UCSD-AML1 (cell line): Measurements from ENCODE around the gene PLEKHA1.

Source experiments
- DNase-seq: peaks from one replicate; lab custom pipeline; 2025; ENCODE audit not compliant: unreplicated experiment; lab: John Stamatoyannopoulos, UW

PLEKHA1 gene

GRCh38 chr10:122420624-122421007 lies 46.1 kb downstream of the PLEKHA1 start:
- no peak for DNase-seq

DNA sequence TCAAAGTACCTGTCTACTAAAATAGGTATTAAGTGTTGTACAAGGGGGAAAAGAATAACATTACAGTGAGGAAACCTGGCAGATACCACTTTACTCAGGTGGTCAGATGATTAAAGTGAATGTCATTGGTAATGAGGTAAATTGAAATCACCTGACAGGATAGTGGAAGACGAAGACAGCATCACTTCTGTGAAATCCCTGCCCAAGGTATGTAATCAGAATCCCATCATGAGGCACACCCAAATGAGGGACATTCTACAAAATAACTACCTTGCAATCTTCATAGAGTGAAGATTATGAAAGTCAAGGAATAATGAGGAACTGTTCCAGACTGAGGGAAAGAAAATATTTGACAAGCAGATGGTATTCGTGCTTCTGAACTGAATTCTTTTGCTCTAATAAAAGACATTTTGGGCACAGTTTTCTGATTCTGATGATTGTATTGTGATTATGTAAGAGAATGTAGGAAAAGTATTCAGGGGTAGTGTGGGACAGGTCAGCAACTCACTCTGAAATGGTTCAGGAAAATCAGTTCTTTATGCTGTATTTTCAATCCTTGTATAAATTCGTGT lies 46.6 kb downstream of the PLEKHA1 start:
- DNase-seq, result no peak

GRCh38 chr10:122421742-122422141 lies 47.2 kb downstream of the PLEKHA1 start:
- no peak for DNase-seq

GRCh38 chr10:122422266-122422989 lies 47.9 kb downstream of the PLEKHA1 start:
- DNase-seq, result no peak

DNA sequence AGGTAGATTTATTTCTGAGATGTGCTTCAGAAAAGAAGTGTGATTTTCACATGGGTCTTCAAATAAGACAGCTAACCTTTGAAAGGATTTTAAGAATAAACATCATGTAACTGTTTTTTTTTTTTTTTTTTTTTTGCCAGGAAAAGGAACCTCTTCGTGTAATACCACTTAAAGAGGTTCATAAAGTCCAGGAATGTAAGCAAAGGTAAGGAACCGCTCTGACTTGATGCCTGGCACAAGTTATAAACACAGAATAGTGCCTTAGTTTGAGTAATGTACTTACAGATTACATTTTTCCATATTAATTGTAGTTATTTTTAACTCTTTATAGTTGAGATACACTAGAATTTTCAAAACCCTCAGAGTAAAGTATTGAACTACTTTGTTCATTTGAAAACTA lies 49.6 kb downstream of the PLEKHA1 start:
- no peak for DNase-seq

DNA sequence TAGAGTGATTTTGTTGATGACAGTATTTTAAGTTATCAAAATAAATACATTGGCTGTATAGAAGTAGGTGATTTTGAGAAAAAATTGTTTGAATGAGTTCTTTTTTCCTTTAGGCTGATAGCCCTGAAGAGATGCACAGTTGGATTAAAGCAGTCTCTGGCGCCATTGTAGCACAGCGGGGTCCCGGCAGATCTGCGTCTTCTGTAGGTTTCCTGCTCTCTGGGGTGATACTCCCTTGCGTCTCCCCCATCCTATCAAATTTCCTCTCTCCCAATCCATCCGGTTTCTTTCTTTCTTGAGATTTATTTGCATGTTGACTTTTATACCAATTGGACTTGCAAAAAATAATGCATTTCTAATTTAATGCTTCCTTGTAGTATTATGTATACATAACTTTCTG lies 52.3 kb downstream of the PLEKHA1 start:
- DNase-seq, result no peak

- DNase-seq, result no peak
Observed at GRCh38 chr10:122427280-122427679, 52.8 kb downstream of the PLEKHA1 start.

DNA sequence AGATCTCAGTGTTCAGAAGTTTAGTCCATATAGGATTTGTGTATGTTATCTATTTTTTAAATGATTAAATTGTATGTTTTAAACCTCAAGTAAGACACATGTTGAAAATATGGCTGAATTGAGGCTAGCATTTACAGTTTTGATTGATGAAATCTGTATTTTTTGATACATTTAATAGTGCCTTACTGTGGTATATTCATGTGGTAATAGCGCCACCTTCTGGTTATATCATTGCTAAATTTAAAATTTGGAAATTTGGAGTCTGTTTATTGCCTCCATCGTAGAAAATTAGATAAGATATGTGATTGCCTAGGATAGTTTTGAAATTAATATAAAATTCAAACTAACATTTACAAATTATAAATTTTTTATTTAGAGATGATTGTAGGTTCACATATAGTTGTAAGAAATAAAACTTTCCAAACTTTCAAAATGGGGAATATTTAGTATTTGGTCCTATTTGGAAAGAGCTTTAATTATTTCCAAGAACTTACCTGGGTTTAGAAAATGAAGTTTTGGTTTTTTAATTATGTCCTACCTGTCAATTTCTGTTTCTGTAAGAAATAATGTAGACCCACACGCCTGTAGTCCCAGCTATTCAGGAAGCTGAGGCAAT lies 60.8 kb downstream of the PLEKHA1 start:
- DNase-seq, result no peak

DNA sequence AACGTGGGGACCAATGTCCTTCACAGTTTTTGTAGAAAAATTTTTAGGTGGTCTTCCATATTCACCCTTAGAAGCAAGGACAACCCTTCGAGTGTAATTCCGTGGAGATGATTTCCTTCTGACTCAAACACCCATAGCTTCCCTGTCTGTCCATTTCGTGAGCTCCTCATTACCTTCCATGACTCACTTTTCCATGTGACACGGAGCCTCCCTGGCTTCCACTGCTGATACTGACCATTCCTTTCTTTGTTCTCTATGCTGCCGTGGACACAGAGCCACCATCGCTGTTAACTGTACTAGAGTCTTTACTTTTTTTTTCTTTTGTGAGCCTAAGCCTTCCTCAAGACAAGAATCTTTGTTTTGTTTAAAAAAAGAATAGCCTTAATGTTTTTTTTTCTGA lies 67.5 kb downstream of the PLEKHA1 start:
- no peak for DNase-seq

DNA sequence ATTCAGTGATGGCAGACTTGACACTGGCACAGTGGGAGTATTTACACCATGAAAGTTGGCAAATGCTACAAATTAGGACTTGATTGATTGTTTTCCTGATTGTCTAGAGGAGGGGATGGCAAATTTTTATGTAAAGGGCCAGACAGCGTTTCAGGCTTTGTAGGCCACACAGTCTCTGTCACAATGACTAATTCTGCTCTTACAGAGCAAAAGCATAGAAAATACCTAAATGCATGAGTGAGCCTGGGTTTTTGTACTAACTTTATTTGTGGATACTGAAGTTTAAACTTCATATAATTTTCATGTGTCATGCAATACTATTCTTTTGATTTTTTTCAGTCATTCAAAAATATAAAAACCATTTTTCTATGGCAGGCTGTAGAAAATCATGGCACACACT lies 71.0 kb downstream of the PLEKHA1 start:
- no peak for DNase-seq

DNA sequence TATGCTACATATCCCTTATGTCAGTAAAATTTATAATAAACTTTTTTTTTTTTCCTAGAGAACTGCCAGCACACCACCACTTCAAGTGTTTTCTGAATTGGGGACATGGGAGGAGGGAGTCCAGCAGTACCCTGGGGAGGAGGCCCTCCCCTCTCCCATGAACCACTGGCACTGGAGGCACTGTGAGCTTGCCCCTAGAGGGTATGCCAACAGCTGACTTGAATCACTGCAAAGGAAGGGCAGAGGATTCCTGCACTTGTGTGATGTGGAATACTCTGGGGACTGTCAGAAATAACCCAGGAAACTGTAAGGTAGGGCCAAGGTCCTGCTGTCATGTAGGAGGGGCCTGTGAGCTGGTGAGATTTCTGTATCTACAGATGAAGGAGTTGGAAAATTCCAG lies 71.4 kb downstream of the PLEKHA1 start:
- no peak for DNase-seq

- DNase-seq, result no peak
Observed at GRCh38 chr10:122446668-122447423, 72.3 kb downstream of the PLEKHA1 start.

- no peak for DNase-seq
Observed at GRCh38 chr10:122448600-122448999, 74.1 kb downstream of the PLEKHA1 start.

DNA sequence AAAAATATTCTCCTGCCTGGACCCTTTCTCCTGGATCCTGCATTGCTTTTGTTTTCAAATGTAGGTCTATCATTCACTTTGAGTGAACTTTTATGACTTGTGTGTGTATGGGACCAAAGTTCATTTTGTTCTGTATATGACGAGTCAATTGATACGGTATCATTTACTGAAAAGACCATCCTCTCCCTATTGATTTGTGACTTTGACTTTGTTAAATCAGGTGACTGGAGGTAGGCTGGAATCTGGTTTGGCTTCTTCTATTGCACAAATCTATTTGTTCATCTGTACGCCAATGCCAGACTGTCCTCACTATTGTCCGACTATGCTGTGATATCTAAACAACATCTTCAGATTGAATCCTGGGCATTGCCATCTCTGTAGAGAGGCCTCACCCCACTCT lies 74.6 kb downstream of the PLEKHA1 start:
- no peak for DNase-seq

DNA sequence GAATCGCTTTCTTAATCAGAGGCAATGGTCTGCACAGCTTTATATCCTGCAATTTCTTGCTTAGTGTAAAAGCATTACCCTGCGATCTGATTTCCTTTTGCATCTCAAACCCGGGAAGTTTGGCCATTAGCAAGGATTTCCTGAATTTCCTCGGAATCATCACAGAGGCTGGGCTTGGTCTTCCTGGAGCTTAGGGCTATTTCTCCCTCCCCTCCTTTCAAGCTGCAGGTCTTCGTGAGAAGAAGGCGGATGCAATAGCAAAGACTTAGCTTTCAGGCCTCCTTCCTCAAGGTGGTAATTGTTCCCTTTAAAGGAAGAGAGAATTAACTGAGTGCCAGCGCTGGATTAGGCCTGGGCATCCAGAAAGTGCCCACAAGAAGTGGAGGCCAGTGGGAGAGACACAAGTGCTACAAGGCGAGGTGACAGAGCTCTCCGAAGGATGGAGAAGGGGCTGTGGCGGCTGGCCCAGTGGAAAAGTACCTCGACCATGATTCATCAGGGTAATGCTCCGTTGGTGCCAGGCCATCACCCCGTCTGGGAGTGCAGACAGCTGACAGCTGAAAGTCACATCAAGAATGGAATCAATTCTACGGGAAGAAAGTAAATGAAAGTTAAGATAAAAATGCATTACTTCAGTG lies 76.0 kb downstream of the PLEKHA1 start:
- DNase-seq, result no peak

GRCh38 chr10:122454071-122454470 lies 79.6 kb downstream of the PLEKHA1 start:
- DNase-seq, result no peak

- DNase-seq, result no peak
Observed at GRCh38 chr10:122454603-122455080, 80.1 kb downstream of the PLEKHA1 start, which contains the start of gene ARMS2. Gene ARMS2, plus strand, starts transcription at chr10:122454653. Its CDS starts 75 bp downstream, at chr10:122454728.

- no peak for DNase-seq
Observed at GRCh38 chr10:122455376-122456079, 81.0 kb downstream of the PLEKHA1 start.

DNA sequence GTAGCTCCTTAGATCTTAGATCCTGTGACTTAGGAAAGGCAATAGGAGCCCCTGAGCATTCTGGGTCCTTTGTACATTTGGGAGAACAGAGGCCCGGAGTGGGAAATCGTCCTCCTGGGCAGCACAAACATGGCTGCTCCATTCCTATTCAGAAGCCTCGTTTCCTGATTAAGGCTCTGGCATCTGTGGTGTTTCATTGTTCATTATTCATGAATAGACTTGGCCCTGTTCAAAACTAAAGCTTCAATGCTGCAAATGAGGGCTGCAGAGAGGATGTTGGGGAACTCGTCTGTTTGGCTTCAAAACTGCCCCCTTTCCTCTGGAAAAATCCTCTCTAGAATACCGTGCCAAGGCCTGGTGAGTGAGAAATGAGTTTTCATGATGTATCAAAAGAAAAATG lies 83.4 kb downstream of the PLEKHA1 start:
- no peak for DNase-seq

GRCh38 chr10:122458693-122459092 lies 84.2 kb downstream of the PLEKHA1 start:
- DNase-seq, result no peak
